DMS53 treated with DMSO at 0.1 percent for 48 hours (cell line): ENCODE measurements around the gene SNUPN.
"Not testable (repeated sequence)": the region's sequence is repeated elsewhere in the genome, so short reads cannot be mapped to it uniquely, and the experiment has no call there.

Experiments used
- DNase-seq: peaks from one replicate; lab custom pipeline; 2025; ENCODE audit not compliant: unreplicated experiment; lab: John Stamatoyannopoulos, UW

Gene SNUPN

DNA sequence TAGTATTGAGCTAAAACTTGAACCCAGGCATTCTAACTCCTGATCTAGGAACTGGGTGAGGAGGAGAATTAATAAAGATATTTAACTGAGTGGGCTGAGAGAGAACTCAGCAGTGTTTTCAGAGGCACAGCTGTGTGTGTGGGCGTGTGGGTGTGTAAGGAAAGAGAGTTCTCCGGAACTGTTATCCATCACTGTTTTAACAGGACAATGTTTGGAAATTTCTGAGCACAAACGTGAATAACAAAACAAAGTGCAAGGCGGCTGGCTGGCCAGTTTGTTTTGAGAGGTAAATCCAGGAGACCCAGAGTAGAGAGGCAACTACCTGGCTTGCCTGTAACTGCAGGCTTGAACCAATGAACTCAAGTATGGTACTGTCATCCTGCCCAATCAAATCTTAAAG lies 41.4 kb downstream of the SNUPN start:
- DNase-seq = no peak

DNA sequence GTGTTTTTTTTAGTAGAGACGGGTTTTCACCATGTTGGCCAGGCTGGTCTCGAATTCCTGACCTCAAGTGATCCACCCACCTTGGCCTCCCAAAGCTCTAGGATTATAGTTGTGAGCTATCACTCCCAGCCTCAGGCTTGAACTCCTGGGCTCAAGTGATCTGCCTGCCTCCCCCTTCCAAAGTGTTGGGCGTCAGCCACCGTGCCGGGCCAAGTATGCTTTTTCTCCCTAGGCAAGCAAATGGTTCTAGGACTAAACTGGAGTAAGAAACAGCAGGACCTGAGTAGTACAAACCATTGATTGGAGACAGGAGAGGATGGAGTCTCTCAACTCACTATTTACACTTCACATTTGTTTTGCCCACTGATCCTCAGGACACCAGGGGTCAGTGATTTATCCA lies 41.8 kb downstream of the SNUPN start:
- no peak for DNase-seq

DNA sequence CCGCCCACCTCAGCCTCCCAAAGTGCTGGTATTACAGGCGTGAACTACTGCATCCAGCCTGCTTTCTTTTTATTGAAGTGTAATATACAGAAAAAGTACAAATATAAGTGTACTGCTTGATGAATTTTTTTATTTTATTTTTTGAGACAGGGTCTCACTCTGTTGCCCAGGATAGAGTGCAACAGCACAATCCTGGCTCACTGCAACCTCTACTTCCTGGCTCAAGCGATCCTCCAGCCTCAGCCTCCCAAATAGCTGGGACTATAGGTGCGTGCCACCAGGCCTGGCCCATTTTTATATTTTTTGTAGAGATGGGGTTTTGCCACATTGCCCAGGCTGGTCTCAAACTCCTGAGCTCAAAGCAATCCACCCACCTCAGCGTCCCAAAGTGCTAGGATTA lies 42.6 kb downstream of the SNUPN start:
- not testable (repeated sequence) for DNase-seq

DNA sequence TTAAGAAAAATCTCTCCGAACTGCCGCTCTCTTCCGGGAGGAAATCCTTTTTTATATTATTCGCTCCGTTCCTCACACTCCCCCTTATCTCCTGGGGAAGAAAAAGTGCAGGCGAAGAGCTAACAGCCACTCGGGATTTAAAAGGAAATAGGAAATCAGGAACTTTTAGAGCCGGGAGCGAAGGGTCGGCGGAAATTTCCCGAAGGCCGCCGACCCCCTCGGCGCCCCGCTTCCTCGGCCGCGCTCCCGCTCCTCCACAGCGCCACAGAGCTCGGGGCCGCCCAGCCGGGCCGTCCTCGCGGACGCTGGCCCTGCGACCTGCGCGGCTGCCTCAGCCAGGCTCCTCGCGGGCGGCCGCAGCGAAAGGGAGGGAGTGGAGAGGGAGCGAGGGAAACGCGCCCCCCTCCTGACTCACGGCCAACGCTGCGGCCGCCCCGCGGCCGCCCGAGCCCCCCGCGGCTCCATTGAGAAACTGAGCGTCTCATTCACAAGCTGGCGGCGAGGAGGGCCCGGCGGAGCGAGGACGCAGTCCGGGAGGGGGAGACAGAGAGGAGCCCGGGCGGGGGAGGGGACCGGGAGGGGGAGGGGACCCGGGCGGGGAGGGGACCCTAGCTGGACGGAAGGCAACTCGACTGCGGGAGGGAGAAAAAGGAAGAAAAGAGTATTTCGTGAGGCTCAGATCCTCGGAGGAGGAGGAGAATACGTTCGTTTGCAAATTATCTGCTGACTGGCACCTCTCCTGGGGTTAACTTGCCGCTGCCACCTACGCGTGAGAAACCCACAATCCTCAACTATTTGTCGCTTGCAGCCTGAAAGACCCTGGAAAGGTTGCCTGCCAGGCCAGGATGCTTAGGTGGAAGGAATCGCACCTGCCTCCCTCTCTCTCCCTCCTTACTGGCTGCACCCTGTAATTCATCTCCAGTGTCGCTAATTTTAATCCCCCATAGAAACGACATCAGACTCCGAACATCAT lies 46.3 kb downstream of the SNUPN start, which contains the start of gene PTPN9:
Gene PTPN9 (minus strand): TSS at position 368 of the 973 bp plus-strand sequence. CDS start 539 bp downstream, outside the sequence.
- peak; percentile 24 for DNase-seq

DNA sequence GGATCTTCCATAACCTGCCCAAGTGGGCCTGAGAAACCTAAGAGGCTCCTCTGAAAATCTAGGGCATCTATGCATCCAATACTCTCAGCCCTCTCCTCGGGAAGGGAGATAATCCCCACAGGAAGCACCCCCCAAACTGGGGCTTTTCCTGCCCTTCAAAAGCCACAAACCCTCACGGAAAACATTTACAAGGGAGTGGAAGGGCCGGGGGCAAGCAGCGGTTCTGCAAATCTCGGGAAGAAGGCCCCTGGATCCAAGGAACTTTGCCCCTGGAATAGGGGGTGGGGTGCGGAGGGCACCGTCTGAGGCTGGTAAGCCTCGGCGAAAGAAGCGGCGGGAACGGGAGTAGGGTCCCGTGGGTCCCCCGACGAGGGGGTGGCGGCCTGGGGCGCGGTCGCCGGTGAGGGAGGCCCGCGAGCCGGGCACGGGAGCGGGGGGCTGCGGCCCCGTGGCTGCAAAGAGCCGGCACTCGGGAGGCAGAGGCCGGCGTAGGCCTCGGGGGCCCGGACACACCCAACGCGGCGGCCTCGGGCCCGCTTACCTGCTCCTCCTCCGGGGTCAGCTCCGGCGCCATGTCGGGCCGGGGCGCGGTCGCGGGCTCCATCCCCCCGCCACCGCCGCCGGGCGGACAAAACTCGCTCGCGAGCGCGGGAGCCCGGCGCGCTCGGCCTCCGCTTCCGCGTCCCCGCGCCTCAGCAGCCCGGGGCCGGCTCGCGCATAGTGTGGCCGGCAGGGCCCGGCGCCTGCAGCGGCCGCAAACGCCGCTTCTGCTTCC lies 47.2 kb downstream of the SNUPN start:
- DNase-seq = no peak

DNA sequence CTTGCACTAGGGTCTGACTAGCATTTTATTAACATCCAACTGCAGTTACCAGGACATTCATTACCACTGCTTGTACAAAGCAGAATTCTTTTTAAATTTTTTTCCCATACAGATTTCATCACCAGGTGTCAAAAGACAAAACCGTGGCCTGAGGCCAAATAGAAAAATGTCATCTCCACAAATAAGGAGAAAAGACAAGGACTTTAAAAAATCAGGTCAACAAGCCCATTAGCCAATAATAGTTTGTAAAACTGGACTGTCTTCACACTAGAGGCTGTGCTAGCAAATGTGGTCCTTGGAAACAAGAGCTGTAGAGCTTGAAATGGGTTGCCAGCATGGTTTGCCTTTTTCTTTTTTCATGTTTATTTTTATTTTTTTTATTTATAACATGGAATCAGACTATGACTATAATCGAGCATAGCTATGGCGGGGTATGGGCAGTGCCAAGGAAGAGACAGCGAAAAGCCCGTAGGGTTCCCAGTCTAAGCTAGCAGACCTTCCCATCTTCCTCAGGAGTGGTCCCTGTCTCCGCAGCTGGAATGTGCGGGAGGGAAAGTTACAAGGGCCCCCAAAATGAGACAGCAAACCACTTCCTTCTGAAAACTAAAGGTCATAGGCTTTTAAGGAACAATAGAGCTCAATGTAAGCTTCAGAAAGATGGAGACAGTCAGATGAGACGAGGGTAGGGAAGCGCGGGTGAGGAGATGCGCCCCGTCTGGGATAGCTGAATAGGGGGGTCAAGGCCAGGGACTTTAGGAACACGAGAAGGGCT lies 47.9 kb downstream of the SNUPN start:
- DNase-seq = no peak

DNA sequence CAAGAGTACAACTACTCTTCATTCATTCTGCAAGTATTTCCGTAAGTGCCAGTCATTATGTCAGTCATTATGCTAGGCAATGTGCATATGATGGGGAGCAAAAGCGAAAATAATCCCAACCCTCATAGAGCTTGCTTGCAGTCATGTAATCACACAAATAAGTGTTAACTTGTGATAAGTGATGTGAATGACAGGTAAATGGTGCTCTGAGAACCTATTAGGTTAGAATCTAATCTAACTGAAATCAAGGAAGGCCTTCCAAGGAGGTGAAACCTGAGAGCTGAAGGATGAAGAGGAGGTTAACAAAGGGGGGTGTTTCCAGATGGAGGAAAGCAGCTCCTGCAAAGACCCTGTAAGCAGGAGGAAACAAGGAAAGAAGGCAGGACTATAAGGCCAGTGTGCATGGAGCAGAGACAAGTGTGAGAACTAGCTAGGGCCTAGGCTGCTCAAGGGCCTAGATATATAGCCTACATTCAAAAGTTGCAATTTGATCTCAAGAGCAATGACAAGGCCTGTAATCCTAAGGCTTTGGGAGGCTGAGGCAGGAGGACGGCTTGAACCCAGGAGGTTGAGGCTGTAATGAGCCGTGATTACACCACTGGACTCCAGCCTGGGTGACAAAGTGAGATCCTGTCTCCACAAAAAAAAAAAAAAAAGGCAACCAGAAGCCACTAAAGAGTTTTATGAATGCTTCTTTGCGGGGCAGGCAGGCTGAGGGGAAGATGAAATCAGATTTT lies 51.7 kb downstream of the SNUPN start:
- no peak for DNase-seq

DNA sequence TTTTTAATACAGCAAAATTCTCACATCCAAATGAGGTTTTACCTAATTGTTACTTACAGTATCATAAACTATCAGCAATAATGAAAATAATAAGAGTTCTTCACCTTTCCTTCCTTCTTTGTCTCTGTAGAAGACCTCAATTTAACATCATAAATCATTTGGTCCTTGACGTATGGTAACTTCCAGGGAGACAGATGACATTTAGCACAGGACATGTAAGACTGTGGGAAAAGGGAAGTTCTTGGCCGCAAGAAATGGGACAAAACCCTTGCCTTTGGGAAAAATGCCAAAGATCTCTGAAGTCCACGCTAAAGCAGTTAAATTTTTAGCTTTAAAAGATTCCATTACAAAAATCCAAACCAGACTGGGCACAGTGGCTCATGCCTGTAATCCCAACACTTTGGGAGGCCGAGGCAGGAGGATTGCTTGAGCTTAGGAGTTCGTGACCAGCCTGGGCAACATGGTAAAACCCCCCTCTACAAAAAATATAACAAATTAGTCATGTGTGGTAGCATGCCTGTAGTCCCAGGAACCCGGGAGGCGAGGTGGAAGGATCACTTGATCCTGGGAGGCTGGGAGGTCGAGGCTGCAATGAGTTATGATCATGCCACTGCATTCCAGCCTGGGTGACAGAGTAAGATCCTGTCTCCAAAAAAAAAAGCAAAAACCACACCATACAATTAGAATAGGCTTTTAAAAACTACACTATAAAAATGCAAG lies 55.2 kb downstream of the SNUPN start:
- no peak for DNase-seq

DNA sequence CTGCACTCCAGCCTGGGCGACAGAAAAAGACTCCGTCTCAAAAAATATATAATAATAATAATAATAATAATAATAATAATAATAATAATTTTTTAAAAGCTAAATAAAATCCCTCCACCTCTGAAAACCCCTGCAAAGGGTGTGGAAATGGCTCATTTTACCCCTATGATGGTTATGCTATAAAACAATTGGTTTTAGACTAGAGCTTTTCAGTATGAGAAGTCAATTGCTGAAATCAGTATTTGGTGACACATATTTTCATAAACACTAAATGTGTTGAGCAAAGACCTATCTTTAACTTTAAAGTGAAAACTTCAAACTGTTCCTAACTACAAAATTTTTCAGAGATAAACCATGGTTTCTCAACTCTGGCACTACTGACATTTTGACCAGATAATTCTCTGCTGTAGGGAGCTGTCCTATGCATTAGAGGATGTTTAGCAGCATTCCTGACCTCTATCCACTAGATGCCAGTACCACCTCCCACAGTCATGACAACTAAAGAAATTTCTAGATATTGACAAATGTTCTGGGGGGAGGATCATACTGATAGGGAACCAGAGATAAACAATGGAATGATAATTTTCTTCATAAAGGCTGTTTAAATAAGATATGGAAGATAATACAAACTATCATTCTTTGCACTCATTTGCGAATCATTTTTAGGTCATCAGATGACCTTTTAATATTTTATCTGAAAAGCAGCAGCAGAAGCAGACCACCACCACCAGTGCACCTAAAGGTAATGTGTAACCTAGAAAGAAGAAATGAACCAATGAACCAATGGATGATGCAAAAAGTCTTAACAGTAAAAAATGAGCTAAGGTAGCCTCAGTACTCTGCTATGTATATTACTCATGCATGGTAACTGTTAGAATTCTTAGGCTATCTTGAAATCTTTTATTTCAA lies 60.2 kb downstream of the SNUPN start:
- DNase-seq = no peak

DNA sequence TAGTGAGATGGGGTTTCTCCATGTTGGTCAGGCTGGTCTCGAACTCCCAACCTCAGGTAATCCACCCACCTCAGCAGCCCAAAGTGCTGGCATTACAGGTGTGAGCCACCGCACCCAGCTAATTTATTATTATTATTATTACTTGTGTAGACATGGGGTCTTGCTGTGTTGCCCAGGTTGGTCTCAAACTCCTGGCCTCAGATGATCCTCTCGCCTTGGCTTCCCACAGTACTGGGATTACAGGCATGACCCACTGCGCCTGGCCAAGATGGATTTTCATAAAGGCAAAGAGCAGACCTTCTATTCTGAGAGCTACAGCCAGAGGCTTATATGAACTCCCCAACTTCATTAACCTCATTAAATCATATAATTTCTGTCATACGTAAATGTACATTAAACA lies 63.6 kb downstream of the SNUPN start:
- no peak for DNase-seq

DNA sequence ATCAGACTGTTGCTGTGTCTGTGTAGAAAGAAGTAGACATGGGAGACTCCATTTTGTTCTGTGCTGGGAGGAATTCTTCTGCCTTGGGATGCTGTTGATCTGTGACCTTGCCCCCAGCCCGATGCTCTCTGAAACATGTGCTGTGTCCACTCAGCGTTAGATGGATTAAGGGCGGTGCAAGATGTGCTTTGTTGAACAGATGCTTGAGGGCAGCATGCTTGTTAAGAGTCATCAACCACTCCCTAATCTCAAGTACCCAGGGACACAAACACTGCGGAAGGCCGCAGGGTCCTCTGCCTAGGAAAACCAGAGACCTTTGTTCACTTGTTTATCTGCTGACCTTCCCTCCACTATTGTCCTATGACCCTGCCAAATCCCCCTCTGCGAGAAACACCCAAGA lies 66.2 kb downstream of the SNUPN start:
- DNase-seq = not testable (repeated sequence)

DNA sequence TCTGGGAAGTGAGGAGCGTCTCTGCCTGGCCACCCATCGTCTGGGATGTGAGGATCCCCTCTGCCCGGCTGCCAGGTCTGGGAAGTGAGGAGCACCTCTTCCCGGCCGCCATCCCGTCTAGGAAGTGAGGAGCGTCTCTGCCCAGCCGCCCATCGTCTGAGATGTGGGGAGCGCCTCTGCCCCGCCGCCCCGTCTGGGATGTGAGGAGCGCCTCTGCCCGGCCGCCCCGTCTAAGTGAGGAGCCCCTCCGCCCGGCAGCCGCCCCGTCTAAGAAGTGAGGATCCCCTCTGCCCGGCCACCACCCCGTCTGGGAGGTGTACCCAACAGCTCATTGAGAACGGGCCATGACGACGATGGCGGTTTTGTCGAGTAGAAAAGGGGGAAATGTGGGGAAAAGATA lies 66.6 kb downstream of the SNUPN start:
- not testable (repeated sequence) for DNase-seq

DNA sequence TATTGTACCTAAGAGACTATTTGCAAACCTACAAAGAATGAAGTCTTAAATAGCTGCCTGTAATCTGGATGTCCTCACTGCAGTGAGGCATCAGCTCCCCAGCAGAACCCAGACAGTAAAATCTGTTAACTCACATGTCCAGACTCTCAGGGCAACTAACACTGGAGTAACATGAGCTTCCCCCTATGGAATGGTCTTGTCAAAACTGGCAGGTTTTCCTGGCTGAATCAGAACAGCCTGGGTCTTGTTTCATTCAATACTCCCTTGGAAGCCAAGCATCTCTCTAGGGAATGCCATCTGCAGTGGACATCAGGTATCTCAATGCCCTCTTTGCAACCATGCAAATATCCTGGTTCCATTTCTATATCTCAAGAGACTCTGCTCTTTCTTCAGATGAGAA lies 70.8 kb downstream of the SNUPN start:
- DNase-seq = no peak

DNA sequence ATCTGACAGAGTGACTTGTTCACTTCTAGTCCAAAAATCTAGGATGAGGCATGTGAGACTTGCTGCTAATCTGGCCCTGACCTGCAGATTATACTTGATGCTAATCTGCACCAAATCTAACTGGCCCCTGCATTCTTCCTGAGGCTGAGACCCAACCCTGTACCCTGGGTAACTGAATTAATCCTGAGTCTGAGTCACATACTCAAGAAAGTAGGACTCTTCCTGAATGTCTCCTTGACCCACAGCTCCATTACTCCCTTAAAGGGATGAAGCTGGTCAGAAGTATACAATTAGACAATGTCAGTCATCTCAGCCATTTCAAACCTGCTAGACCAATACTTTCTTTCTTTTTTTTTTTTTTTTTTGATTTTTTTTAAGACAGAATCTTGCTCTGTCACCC lies 71.9 kb downstream of the SNUPN start:
- no peak for DNase-seq

DNA sequence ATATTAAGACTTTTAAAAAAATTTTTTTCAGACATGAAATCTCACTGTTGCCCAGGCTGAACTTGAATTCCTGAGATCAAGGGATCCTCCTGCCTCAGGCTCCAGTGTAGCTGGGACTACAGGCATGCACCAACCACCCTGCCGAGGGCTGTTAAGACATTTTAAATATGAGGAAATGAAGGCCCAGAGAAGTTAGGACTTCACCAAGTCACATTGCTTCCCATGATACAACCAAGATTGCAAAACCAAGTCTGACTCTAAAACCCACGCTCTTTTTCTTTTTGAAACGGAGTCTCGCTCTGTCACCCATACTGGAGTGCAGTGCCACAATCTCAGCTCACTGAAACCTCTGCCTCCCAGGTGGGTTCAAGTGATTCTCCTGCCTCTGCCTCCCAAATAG lies 74.4 kb downstream of the SNUPN start:
- no peak for DNase-seq
